Cardiac fibroblast (primary cell): Measurements from ENCODE around the gene RGS3.
"Not testable (repeated sequence)": the region's sequence is repeated elsewhere in the genome, so short reads cannot be mapped to it uniquely, and the experiment has no call there.

ENCODE experiments used
- DNase-seq, 2 donors: peaks; one replicate each; pipeline versions ENCODE4 v3.0.0 to v3.0.0-alpha.2; 2010; ENCODE audit warnings: low read depth in 2 of 2
- H3K4me3 ChIP-seq, 2 donors: replicated peaks in 1 of 2; 1 replicate in 1 of 2; 2 replicates in 1 of 2; pipeline ENCODE4 v1.5.1; 2011; ENCODE audit warnings: low read depth in 2 of 2, low read length in 2 of 2, mild to moderate bottlenecking in 2 of 2, moderate library complexity in 1 of 2
- TF ChIP-seq, protein P1 (sequence below): IDR thresholded peaks from one replicate; pipeline ENCODE4 v1.5.1; 2011; ENCODE audit warnings: low read depth, mild to moderate bottlenecking, low read length, inconsistent platforms

Gene RGS3

DNA sequence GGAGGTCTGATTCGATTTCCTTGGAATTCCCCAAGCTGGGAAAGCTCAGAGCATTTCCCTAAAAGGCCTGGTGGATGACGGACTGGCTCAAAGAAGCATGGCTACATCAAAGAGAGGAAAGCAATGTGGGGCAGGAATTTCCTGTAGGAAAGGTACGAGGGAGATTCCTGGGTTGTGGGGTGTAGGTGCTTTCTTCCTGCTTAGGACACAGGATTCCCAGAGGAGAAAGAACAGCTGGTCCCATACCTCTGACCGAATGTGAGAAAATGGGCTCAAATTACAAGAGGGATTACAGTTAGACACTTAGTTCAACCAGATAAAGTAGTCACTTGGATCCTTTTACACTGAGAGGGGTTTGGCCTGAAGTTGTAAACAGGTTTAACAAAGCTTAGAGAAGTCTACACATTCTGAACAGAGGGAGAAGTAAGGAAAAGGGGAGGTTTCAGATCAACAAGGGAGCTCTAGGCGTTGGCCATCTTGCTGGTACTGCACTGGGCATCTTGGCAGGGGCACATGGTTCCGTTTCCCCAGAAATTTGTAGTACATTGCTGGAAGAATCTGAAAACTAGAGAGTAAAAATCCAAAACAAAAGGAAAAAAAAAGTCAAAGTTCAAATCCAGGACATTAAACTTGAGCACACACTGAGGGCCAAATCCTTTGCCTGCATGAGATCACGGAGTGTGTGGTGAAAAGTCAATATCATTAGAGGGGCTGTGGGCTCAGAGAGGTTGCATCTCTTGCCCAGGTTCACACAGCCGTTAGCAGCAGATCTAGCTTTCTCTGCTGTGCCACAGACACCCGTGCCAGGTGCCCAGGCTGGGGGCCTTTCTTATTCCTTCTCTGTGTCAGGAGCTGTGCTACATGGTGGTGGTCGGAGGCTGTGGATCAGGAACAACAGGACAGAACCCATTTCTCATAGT is 171.3 kb downstream of the RGS3 start:
- no peak overlapping the region for H3K4me3 ChIP-seq
- TF ChIP-seq, protein P1, sequence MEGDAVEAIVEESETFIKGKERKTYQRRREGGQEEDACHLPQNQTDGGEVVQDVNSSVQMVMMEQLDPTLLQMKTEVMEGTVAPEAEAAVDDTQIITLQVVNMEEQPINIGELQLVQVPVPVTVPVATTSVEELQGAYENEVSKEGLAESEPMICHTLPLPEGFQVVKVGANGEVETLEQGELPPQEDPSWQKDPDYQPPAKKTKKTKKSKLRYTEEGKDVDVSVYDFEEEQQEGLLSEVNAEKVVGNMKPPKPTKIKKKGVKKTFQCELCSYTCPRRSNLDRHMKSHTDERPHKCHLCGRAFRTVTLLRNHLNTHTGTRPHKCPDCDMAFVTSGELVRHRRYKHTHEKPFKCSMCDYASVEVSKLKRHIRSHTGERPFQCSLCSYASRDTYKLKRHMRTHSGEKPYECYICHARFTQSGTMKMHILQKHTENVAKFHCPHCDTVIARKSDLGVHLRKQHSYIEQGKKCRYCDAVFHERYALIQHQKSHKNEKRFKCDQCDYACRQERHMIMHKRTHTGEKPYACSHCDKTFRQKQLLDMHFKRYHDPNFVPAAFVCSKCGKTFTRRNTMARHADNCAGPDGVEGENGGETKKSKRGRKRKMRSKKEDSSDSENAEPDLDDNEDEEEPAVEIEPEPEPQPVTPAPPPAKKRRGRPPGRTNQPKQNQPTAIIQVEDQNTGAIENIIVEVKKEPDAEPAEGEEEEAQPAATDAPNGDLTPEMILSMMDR = no peak
- no peak for DNase-seq

GRCh38 chr9:113635586-113635985 is 172.1 kb downstream of the RGS3 start:
- no peak for DNase-seq

GRCh38 chr9:113636165-113636564 is 172.6 kb downstream of the RGS3 start:
- no peak overlapping the region for H3K4me3 ChIP-seq
- TF ChIP-seq, protein P1 = no peak
- peak in 1 of 2 donors; percentile 45 for DNase-seq

More at GRCh38 chr9:113635586-113635985, 172.1 kb downstream of the RGS3 start:
- no peak overlapping the region for H3K4me3 ChIP-seq
- TF ChIP-seq, protein P1 = no peak

DNA sequence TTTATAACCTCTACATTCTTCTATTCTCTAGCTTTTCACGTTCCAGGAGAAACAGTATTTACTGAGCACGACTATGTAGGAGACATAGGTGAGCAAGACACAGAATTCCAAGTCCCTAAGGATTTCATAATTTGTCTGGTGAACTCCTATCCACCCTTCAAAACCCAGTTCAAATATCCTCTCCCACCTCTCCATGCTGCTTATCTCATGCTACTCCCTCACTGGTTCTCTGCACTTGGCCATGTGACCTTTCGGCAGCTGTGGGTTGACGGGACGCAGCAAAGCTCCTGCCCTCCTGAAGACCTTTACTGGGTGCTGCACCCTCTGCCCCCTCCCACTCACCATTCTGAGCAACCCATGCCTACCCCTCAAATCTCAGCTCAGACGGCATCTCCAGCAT is 173.2 kb downstream of the RGS3 start:
- TF ChIP-seq, protein P1 = no peak

DNA sequence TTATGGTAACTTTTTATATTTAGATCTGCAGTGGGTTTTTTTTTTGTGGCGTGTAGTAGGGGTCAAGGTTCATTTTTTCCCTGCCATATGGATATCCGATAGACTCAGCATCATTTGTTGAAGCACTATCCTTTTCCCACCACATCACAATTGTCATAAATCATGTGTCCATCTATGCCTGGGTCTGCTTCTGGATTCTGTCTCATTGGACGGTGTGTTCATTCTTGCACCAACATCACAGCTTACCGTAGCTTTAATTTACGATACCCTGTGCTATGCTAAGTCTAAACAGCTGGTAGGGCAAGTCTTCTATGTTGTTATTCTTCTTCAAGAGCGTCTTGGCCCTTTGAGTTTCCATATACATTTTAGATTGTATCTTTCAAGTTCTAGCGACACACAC is 175.0 kb downstream of the RGS3 start:
- DNase-seq = no peak

More for the DNA sequence above, 173.2 kb downstream of the RGS3 start:
- no peak overlapping the region for H3K4me3 ChIP-seq
- DNase-seq = no peak

DNA sequence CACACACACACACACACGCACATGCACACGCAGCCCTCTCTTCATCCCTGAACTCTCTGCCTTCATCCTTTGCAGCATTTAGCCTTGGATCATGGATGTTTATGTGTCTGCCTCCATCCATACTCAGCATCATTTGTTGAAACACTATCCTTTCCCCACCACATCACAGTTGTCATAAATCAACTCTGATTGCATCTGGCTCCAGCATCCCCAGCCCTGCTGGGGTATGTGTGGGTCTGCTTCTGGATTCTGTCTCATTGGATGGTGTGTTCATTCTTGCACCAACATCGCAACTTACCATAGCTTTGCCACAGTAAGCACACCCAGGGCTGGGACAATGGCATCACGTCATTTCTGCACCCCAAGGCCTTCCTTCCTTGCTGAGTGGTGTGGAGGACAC is 175.4 kb downstream of the RGS3 start:
- TF ChIP-seq, protein P1 = no peak
- DNase-seq = no peak
- H3K4me3 ChIP-seq = no peak overlapping the region

More for the DNA sequence above, 175.0 kb downstream of the RGS3 start:
- H3K4me3 ChIP-seq = no peak overlapping the region
- TF ChIP-seq, protein P1 = no peak

DNA sequence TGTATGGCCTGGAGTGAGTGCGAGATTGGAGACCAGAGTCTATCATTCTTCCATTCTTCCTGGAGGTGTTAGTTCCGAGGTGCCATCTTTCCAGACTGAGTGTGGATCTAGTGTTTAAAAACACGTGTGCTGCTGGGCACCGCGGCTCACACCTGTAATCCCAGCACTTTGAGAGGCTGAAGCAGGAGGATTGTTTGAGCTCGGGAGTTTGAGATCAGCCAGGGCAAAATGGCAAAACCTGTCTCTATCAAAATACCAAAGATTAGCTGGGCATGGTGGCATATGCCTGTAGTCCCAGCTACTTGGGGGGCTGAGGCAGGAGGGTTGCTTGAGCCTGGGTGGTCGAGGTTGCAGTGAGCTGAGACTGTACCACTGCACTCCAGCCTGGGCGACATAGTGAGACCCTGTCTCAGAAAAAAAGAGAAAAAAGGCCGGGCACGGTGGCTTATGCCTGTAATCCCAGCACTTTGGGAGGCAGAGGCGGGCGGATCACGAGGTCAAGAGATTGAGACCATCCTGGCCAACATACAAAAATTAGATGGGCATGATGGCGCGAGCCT is 176.0 kb downstream of the RGS3 start:
- H3K4me3 ChIP-seq, DNase-seq: not testable (repeated sequence)
